Progenitor cell of endocrine pancreas (in vitro differentiated cells): Measurements from ENCODE around the gene BFSP1. TPM values are rescaled to one million over a fixed set of nuclear protein-coding genes. Genes with fewer than 3 reads are reported as not detected.

ENCODE experiments used
- DNase-seq: peaks from one replicate; pipeline ENCODE4 v3.0.0; 2021; ENCODE audit warnings: low spot score; ENCODE audit not compliant: unreplicated experiment
- H3K27ac Mint-ChIP-seq: 2 replicates; pipeline ENCODE4 v1.8.0; 2021; ENCODE audit warnings: mild to moderate bottlenecking, moderate library complexity, mixed read lengths
- H3K27me3 Mint-ChIP-seq: 2 replicates; pipeline ENCODE4 v1.8.0; 2021; ENCODE audit warnings: mixed read lengths
- H3K36me3 Mint-ChIP-seq: 2 replicates; pipeline ENCODE4 v1.8.0; 2022; ENCODE audit warnings: mixed read lengths; ENCODE audit not compliant: insufficient read depth
- H3K4me1 Mint-ChIP-seq: 2 replicates; pipeline ENCODE4 v1.8.0; 2021; ENCODE audit warnings: low read depth, mixed read lengths
- H3K4me3 Mint-ChIP-seq: 2 replicates; pipeline ENCODE4 v1.8.0; 2021; ENCODE audit warnings: low read depth, mild to moderate bottlenecking, moderate library complexity, mixed read lengths
- H3K9me3 Mint-ChIP-seq: 2 replicates; pipeline ENCODE4 v1.8.0; 2021; ENCODE audit warnings: low read depth, mixed read lengths
- total RNA-seq: library from RNA; stranded (reverse); gene quantifications from 2 replicates; pipeline ENCODE4 v1.2.1, GENCODE V29; 2021
- TF ChIP-seq, protein P1 (sequence below): fragments of 200-600 bp; sonication (generic); IDR thresholded peaks from one replicate; pipeline ENCODE4 v1.5.0; 2021; ENCODE audit warnings: antibody characterized with exemption, mild to moderate bottlenecking; ENCODE audit not compliant: unreplicated experiment

Gene BFSP1
- total RNA-seq, 1 donor from 2014 or later: 4.2 TPM

DNA sequence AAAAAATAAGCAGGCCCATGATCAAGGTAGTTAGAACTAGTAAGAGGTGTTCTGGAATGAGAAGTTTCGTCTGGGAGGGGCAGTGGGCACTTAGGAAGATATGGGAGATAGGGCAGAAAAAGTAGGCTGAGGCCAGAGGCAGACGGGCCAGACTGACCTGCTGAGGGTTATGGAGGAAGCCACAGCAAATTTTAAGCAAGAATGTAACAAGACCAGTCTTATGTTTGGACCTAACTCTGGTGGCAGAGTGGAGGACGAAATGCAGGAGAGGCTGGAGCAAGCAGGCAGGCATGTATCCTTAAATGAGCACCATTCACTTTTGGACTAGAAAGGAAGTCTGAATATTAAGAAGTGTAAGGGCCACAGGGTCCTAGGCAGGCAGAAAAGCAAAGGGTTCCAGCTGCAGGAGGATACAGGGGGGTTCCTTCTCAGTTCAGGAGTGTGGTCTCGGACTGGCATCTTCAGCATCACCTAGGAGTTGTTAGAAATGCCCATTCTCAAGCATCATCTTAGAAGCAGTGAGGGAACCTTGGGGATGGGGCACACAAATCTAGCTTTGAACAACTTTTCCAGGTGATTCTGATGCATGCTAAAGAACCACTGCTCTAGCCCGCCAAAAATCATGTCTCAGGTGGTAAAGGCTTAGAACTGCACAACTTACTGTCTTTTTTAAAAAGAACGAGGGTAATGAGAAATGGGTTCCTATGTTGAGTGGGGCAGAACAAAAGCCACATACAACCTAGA is 37.0 kb upstream of the BFSP1 start:
- TF ChIP-seq, protein P1, sequence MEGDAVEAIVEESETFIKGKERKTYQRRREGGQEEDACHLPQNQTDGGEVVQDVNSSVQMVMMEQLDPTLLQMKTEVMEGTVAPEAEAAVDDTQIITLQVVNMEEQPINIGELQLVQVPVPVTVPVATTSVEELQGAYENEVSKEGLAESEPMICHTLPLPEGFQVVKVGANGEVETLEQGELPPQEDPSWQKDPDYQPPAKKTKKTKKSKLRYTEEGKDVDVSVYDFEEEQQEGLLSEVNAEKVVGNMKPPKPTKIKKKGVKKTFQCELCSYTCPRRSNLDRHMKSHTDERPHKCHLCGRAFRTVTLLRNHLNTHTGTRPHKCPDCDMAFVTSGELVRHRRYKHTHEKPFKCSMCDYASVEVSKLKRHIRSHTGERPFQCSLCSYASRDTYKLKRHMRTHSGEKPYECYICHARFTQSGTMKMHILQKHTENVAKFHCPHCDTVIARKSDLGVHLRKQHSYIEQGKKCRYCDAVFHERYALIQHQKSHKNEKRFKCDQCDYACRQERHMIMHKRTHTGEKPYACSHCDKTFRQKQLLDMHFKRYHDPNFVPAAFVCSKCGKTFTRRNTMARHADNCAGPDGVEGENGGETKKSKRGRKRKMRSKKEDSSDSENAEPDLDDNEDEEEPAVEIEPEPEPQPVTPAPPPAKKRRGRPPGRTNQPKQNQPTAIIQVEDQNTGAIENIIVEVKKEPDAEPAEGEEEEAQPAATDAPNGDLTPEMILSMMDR: no peak

DNA sequence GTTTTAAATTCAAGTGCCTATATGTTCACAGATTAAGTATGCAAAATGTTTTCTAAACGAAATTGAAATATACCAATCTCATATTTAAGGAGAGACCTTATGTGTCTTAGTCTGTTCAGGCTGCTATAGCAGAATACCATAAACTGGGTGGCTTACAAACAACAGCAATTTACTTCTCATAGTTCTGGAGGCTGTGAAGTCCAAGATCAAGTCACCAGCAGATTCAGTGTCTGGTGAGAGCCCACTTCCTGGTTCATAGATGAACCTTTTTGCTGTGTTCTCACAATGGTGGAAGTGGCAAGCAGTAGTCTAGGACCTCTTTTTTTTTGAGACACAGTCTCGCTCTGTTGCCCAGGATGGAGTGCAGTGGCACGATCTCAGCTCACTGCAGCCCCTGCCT is 35.2 kb upstream of the BFSP1 start:
- H3K36me3 Mint-ChIP-seq: no peaks in the 10 kb centered on the region
- no peak overlapping the region for H3K4me3 Mint-ChIP-seq
- H3K27ac Mint-ChIP-seq: no peak overlapping the region
- H3K4me1 Mint-ChIP-seq: peaks cover 24% of the 10 kb centered on the region
- no peaks in the 10 kb centered on the region for H3K27me3 Mint-ChIP-seq
- no peak for DNase-seq
- H3K9me3 Mint-ChIP-seq: no peaks in the 10 kb centered on the region
- TF ChIP-seq, protein P1: no peak

More for the DNA sequence above, 37.0 kb upstream of the BFSP1 start:
- Mint-ChIP-seq H3K27me3 (no peaks in the 10 kb centered on the region), H3K4me3 (peak overlapping the region; percentile 88), H3K9me3 (no peaks in the 10 kb centered on the region), H3K4me1 (peaks cover 37% of the 10 kb centered on the region), H3K27ac (peak overlapping the region; percentile 99), H3K36me3 (no peaks in the 10 kb centered on the region)
- no peak for DNase-seq

DNA sequence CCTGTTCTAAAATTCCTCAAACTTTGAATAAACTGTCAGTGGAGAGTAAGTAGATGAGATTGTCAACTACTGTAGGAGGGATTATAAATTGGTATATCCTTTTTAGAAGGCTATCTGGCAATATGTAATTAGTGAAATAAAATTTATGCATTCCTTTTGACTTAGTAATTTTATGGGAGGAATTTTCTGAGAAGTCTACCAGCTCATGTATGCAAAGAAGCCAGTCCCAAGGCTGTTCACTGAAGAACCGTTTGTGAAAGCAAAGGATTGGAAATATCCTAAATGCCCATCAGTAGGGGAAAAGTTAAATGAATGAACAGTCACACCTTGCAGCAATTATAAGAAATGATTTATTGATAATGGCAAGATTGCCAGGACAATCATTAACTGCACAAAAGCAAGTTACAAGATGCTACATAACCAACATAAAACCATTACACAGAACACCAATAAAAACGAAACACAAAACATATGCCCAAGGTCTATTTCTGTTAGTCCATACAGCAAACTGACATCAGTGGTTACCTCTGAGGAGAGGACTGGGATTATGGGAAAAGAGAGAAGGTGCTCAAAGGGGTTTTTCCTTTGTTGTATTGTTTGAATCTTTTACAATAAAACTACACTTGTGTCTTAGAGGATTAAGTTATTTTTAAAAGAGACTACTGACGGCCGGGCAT is 34.1 kb upstream of the BFSP1 start:
- TF ChIP-seq, protein P1: no peak
- Mint-ChIP-seq H3K27me3 (no peaks in the 10 kb centered on the region), H3K9me3 (no peaks in the 10 kb centered on the region), H3K4me3 (no peak overlapping the region), H3K4me1 (peaks cover 21% of the 10 kb centered on the region), H3K36me3 (no peaks in the 10 kb centered on the region), H3K27ac (no peak overlapping the region)
- DNase-seq: no peak

DNA sequence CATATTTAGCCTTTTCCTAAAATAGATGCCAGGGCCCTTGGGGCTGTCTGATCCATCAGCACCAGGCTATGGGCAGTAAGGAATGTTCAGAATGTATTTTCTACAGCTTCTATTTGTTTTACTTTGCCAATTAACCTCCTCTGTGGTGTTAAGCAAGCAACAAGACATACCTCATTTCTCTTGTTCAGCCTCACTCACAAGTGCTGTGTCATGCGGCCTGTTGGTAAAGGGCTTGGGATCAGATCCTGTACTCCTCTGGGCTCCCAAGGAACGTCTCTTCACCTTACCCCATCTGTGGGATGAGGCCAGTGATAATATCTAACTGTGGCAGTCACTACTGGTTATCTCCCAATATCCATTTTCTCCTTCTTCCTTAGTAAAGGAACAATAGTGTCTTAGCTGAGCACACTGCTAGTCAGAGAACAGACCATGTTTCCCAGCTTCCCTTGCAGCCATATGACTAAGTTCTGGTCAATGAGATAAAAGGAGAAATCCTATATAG is 31.7 kb upstream of the BFSP1 start:
- peak overlapping the region; percentile 96 for H3K27ac Mint-ChIP-seq
- DNase-seq: no peak
- H3K9me3 Mint-ChIP-seq: no peaks in the 10 kb centered on the region
- H3K27me3 Mint-ChIP-seq: no peaks in the 10 kb centered on the region
- TF ChIP-seq, protein P1: no peak
- no peaks in the 10 kb centered on the region for H3K36me3 Mint-ChIP-seq
- no peak overlapping the region for H3K4me3 Mint-ChIP-seq
- H3K4me1 Mint-ChIP-seq: peaks cover 24% of the 10 kb centered on the region

DNA sequence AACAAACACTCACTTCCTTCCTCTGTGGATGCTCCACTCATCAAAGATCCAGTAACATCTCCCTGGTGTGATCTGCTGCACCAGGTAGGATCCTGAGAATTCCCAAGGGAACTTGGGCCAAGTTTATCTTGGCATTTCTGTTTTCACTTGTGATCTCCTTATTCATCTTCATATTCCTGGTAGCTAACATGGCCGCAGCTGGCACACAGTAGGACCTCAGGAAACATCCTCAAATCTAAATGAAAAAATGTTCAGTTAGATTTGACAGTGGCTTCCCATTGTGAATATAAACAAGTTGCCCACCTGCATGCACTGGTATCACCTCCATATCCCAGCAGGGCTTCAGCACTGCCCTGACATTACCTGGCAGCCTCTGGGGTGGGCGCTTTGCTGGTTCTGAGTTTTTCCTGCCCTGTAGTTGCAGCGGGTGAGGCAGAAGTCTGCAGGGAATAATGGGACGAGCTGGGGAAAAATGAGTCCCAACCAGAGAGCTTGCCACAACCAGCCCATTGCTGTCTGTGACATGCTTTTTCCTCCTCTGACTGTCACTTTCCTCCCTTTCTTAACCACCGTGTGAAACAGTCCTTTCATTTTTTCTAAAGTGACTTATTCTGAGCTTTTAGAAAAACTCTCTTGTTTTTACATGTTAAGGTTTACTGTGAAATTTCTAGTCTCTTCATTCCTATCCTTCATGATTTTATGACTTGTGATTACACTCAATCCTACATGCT is 29.3 kb upstream of the BFSP1 start:
- TF ChIP-seq, protein P1: no peak
- Mint-ChIP-seq H3K27ac (no peak overlapping the region), H3K36me3 (no peaks in the 10 kb centered on the region), H3K4me1 (peaks cover 33% of the 10 kb centered on the region), H3K27me3 (no peaks in the 10 kb centered on the region), H3K9me3 (no peaks in the 10 kb centered on the region), H3K4me3 (no peak overlapping the region)
- no peak for DNase-seq
